Measurements from ENCODE around the gene MYCT1. TPM values are rescaled to one million over a fixed set of nuclear protein-coding genes. Genes with fewer than 3 reads are reported as not detected.

The MYCT1 gene
- total and polyA plus RNA-seq, 10 donors: 8.8 to 67.4 (median 53.1) TPM

DNA sequence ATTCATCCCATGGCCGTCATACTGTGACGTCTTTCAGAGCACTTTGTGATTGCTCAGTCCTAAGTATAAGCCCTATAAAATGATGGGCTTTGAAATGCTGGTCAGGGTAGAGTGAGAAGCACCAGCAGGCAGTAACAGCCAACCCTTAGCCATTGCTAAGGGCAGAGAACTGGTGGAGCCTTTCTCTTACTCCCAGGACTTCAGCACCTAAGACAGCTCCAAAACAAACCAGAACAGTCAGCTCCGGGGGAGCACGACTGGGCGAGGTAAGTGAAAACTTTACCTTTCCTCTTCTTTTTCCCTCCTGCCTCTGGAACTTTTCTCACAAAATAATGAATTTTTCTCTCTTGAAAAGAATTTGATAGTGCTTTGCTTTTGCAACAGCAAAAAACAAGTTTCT lies 53.0 kb downstream of the MYCT1 start, which contains the start of gene VIP:
VIP (plus strand) TSS at position 104 of the 400 bp plus-strand sequence. CDS start 1,381 bp downstream, outside the sequence.
- Histone ChIP-seq H3K36me3 (no peaks in the 10 kb centered on the region), H3K27ac (no peak within 1 kb of the TSS), H3K9me3 (no peaks in the 10 kb centered on the region), H3K4me1 (no peaks in the 10 kb centered on the region), H3K27me3 (replicated peaks in 1 of 7) (no peaks in the 10 kb centered on the region), H3K4me3 (no peak within 1 kb of the TSS)
- 10 to 31% (median 23%) methylated on average over 5 of the region's 5 CpGs for WGBS, 5 donors
- TF ChIP-seq POLR2A (IDR thresholded peaks at IDR 0.05) (no peak), CTCF (IDR thresholded peaks at IDR 0.05 in 8 of 11, conservative IDR thresholded peaks at IDR 0.05 in 3 of 11) (no peak), POLR2AphosphoS5 (IDR thresholded peaks at IDR 0.05) (no peak)
- no peak for DNase-seq
- intact Hi-C loops (cut with DNase I; ENCODE audit: low total_unique reads): no loop called here

DNA sequence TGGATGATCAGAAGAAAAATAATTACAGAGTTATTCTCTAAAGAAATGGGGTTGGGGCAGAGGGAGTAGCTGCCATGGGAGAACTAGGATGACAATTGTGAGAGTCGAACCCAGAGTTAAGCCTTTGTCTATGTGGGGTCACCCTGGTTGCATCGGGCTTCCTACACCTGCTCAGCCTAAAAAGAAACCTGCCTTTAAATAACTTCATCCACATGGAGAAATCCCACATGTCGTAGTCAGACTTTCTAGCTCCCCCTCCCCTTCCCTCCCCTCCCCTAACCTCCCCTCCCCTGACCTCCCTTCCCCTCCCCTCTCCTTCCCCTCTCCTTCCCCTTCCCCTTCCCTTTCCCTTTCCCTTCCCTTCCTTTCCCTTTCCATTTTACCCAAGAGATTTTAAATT lies 67.6 kb downstream of the MYCT1 start:
- no peaks in the 10 kb centered on the region for H3K27me3 ChIP-seq (replicated peaks in 1 of 7)
- H3K36me3 ChIP-seq: no peaks in the 10 kb centered on the region
- TF ChIP-seq CTCF (IDR thresholded peaks at IDR 0.05 in 8 of 11, conservative IDR thresholded peaks at IDR 0.05 in 3 of 11) (no peak), POLR2A (IDR thresholded peaks at IDR 0.05) (no peak), POLR2AphosphoS5 (IDR thresholded peaks at IDR 0.05) (no peak)
- H3K27ac ChIP-seq: no peak overlapping the region
- WGBS, 5 donors: 79 to 90% (median 85%) methylated on average over 3 of the region's 3 CpGs
- no peak for DNase-seq
- H3K4me1 ChIP-seq: no peaks in the 10 kb centered on the region
- no peak overlapping the region for H3K4me3 ChIP-seq
- no peaks in the 10 kb centered on the region for H3K9me3 ChIP-seq
- intact Hi-C loops (cut with DNase I; ENCODE audit: low total_unique reads): no loop called here

- intact Hi-C loops (cut with DNase I; ENCODE audit: low total_unique reads): no loop called here
- WGBS, 5 donors: 87 to 93% (median 88%) methylated on average over 7 of the region's 7 CpGs
- Histone ChIP-seq H3K4me1 (no peaks in the 10 kb centered on the region), H3K4me3 (no peak overlapping the region), H3K27me3 (replicated peaks in 1 of 7) (no peaks in the 10 kb centered on the region), H3K9me3 (no peaks in the 10 kb centered on the region), H3K27ac (no peak overlapping the region), H3K36me3 (no peaks in the 10 kb centered on the region)
- TF ChIP-seq CTCF (IDR thresholded peaks at IDR 0.05 in 8 of 11, conservative IDR thresholded peaks at IDR 0.05 in 3 of 11) (no peak), POLR2A (IDR thresholded peaks at IDR 0.05) (no peak), POLR2AphosphoS5 (IDR thresholded peaks at IDR 0.05) (no peak)
- no peak for DNase-seq
Observed at GRCh38 chr6:152769159-152769558, 71.5 kb downstream of the MYCT1 start.

- no peak overlapping the region for H3K4me3 ChIP-seq
- 74 to 91% (median 80%) methylated on average over 2 of the region's 2 CpGs for WGBS, 5 donors
- intact Hi-C loops (cut with DNase I; ENCODE audit: low total_unique reads): no loop called here
- H3K4me1 ChIP-seq: no peaks in the 10 kb centered on the region
- DNase-seq: no peak
- TF ChIP-seq POLR2AphosphoS5 (IDR thresholded peaks at IDR 0.05) (no peak), POLR2A (IDR thresholded peaks at IDR 0.05) (no peak), CTCF (IDR thresholded peaks at IDR 0.05 in 8 of 11, conservative IDR thresholded peaks at IDR 0.05 in 3 of 11) (no peak)
- H3K27ac ChIP-seq: no peak overlapping the region
- no peaks in the 10 kb centered on the region for H3K27me3 ChIP-seq (replicated peaks in 1 of 7)
- H3K9me3 ChIP-seq: no peaks in the 10 kb centered on the region
- no peaks in the 10 kb centered on the region for H3K36me3 ChIP-seq
Observed at GRCh38 chr6:152769993-152770392, 72.3 kb downstream of the MYCT1 start.
